Fibroblast of lung (primary cell): Measurements from ENCODE around the gene CASKIN1. TPM values are rescaled to one million over a fixed set of nuclear protein-coding genes. Genes with fewer than 3 reads are reported as not detected.
A peak's percentile ranks its signal among the peaks of the same experiment; 100 is the strongest.
"Not testable (repeated sequence)": the region's sequence is repeated elsewhere in the genome, so short reads cannot be mapped to it uniquely, and the experiment has no call there.

Experiments
- DNase-seq, 2 donors: peaks; one replicate each; pipeline versions ENCODE4 v3.0.0 to v3.0.0-alpha.2; 2010; ENCODE audit warnings: low read depth in 2 of 2
- H2AFZ ChIP-seq: 2 replicates; pipeline ENCODE4 v1.5.1; 2012; ENCODE audit warnings: low read length, control low read depth, inconsistent platforms
- H3K27ac ChIP-seq: 2 replicates; pipeline ENCODE4 v1.5.1; 2011; ENCODE audit warnings: low read length, control low read depth; ENCODE audit not compliant: insufficient read depth
- H3K27me3 ChIP-seq: 2 replicates; pipeline ENCODE4 v1.5.1; 2011; ENCODE audit warnings: mild to moderate bottlenecking, low read length; ENCODE audit not compliant: control insufficient read depth, insufficient read depth
- H3K36me3 ChIP-seq: 2 replicates; pipeline ENCODE4 v1.5.1; 2011; ENCODE audit warnings: low read length; ENCODE audit not compliant: control insufficient read depth, insufficient read depth
- H3K4me1 ChIP-seq: 2 replicates; pipeline ENCODE4 v1.5.1; 2011; ENCODE audit warnings: low read length; ENCODE audit not compliant: control insufficient read depth, insufficient read depth; ENCODE audit errors: extremely low read depth
- H3K4me2 ChIP-seq: 2 replicates; pipeline ENCODE4 v1.5.1; 2011; ENCODE audit warnings: low read length, control low read depth; ENCODE audit not compliant: insufficient read depth; ENCODE audit errors: extremely low read depth
- H3K4me3 ChIP-seq, 4 experiments: fragments of 200-600 bp in 1 of 4; sonication (generic) in 1 of 4; replicated peaks in 1 of 4; 2 replicates each; pipeline ENCODE4 v1.5.1; 2011 to 2016; ENCODE audit warnings: low read length in 4 of 4, low read depth in 3 of 4, mild to moderate bottlenecking in 3 of 4, control low read depth in 2 of 4, inconsistent platforms in 1 of 4, mixed read lengths in 1 of 4; ENCODE audit not compliant: insufficient read depth in 1 of 4; ENCODE audit errors: control extremely low read depth in 1 of 4
- H3K79me2 ChIP-seq: 2 replicates; pipeline ENCODE4 v1.5.1; 2012; ENCODE audit warnings: mild to moderate bottlenecking, low read length, inconsistent platforms; ENCODE audit not compliant: control insufficient read depth, insufficient read depth
- H3K9ac ChIP-seq: 2 replicates; pipeline ENCODE4 v1.5.1; 2011; ENCODE audit warnings: mild to moderate bottlenecking, low read length, control low read depth; ENCODE audit not compliant: insufficient read depth
- H3K9me3 ChIP-seq: 2 replicates; pipeline ENCODE4 v1.5.1; 2012; ENCODE audit warnings: low read depth, low read length; ENCODE audit not compliant: control insufficient read depth, insufficient read depth
- H4K20me1 ChIP-seq: 2 replicates; pipeline ENCODE4 v1.5.1; 2011; ENCODE audit warnings: low read length; ENCODE audit not compliant: control insufficient read depth, insufficient read depth; ENCODE audit errors: extremely low read depth
- EZH2 ChIP-seq: IDR thresholded peaks from 2 replicates; pipeline ENCODE4 v1.5.1; 2012; ENCODE audit warnings: low read length, control low read depth, mild to moderate bottlenecking; ENCODE audit errors: missing control alignments
- polyA plus RNA-seq, 2 donors: library from polyadenylated mRNA; depleted of rRNA in 1 of 2; stranded (reverse) in 1 of 2; unstranded in 1 of 2; fragments of >200 nt; gene quantifications; 2 replicates each; pipeline ENCODE4 v1.2.1, GENCODE V29; 2011 to 2012; ENCODE audit warnings: missing spikeins in 1 of 2
- total RNA-seq: library from RNA; depleted of rRNA; stranded (reverse); fragments of >200 nt; gene quantifications from 2 replicates; pipeline ENCODE4 v1.2.1, GENCODE V29; 2014
- TF ChIP-seq, protein P1 (sequence below), 2 donors: IDR thresholded peaks in 1 of 2; conservative IDR thresholded peaks in 1 of 2; 1 replicate in 1 of 2; 2 replicates in 1 of 2; pipeline ENCODE4 v1.5.1; 2011 to 2012; ENCODE audit warnings: low read length in 2 of 2, control low read depth in 1 of 2, inconsistent platforms in 1 of 2, low read depth in 1 of 2, mild to moderate bottlenecking in 1 of 2

The CASKIN1 gene
- total and polyA plus RNA-seq, 2 donors (not counting 1 experiment from before 2014, with no cell fraction given), result 0.01 to 0.17 TPM

DNA sequence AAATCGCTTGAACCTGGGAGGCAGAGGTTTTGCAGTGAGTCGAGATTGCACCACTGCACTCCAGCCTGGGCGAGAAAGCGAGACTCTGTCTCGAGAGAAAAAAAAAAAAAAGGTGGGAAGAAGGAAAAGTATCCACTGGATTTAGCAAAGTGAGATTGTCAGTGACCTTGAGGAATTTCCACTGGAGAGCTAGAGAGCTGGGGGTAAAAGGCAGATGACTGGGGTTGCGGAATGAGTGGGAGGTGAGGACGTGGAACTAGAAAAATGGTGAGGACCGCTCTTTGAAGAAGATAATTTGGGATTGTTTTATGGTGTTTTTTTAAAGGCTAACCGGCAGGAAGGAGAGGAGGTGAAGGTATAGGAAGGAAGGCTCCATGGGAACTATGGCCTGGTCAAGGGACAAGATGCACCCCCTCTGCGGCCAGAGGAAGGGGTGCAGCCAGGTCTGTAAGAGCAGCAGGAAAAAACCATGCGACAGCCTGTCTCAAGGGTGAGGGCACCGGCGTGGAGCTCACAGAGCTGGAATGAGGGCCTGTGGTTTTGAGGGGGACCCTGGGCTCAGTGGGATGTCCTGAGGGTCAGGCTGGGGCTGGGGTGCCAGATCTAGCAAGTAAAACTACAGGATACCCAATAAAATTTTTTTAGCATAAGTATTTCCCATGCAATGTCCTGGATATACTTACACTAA is 8.2 kb upstream of the CASKIN1 start:
- Histone ChIP-seq H3K4me2 (peak overlapping the region; percentile 77), H3K4me1 (peaks cover 2% of the 10 kb centered on the region), H3K27ac (peak overlapping the region; percentile 84), H2AFZ (peak overlapping the region; percentile 53), H3K9me3 (no peaks in the 10 kb centered on the region), H3K79me2 (peaks cover 7% of the 10 kb centered on the region), H4K20me1 (no peaks in the 10 kb centered on the region), H3K9ac (peak overlapping the region; percentile 94), H3K36me3 (peaks cover 20% of the 10 kb centered on the region), H3K4me3 (peak overlapping the region; percentile 62 to 78 (median 69)), H3K27me3 (peaks cover 7% of the 10 kb centered on the region)
- no peak for TF ChIP-seq EZH2
- TF ChIP-seq, protein P1, sequence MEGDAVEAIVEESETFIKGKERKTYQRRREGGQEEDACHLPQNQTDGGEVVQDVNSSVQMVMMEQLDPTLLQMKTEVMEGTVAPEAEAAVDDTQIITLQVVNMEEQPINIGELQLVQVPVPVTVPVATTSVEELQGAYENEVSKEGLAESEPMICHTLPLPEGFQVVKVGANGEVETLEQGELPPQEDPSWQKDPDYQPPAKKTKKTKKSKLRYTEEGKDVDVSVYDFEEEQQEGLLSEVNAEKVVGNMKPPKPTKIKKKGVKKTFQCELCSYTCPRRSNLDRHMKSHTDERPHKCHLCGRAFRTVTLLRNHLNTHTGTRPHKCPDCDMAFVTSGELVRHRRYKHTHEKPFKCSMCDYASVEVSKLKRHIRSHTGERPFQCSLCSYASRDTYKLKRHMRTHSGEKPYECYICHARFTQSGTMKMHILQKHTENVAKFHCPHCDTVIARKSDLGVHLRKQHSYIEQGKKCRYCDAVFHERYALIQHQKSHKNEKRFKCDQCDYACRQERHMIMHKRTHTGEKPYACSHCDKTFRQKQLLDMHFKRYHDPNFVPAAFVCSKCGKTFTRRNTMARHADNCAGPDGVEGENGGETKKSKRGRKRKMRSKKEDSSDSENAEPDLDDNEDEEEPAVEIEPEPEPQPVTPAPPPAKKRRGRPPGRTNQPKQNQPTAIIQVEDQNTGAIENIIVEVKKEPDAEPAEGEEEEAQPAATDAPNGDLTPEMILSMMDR (conservative IDR thresholded peaks at IDR 0.05 in 1 of 2, IDR thresholded peaks at IDR 0.05 in 1 of 2; ENCODE audit: low read depth in 1 of 2, low read length in 2 of 2), result no peak
- DNase-seq, result no peak

DNA sequence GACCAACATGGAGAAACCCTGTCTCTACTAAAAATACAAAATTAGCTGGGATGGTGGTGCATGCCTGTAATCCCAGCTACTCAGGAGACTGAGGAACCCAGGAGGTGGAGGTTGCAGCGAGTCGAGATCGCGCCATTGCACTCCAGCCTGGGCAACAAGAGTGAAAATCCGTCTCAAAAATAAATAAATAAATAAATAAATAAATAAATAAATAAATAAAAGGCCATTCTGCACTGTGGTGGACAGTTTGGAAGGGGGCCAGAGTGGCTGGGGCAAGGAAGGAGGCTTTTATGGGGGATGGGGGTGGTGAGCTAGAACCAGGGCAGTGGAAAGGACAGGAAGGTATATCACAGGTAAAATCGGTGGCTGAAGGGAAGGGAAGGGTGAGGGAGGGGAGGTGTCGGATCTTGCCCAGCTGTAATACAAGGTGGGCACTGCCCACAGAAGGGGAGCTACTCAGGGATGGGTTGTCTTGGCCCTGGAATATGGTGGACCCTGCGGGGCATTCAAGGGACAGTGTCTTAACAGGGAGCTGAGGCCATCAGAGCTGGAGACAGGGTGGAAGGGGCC is 6.8 kb upstream of the CASKIN1 start:
- H3K4me3 ChIP-seq, H3K9me3 ChIP-seq, H3K27ac ChIP-seq, H3K79me2 ChIP-seq, H3K4me1 ChIP-seq, DNase-seq, H4K20me1 ChIP-seq, H3K4me2 ChIP-seq, H2AFZ ChIP-seq, H3K9ac ChIP-seq: not testable (repeated sequence)
- Histone ChIP-seq H3K27me3 (peaks cover 18% of the 10 kb centered on the region), H3K36me3 (peaks cover 12% of the 10 kb centered on the region)

DNA sequence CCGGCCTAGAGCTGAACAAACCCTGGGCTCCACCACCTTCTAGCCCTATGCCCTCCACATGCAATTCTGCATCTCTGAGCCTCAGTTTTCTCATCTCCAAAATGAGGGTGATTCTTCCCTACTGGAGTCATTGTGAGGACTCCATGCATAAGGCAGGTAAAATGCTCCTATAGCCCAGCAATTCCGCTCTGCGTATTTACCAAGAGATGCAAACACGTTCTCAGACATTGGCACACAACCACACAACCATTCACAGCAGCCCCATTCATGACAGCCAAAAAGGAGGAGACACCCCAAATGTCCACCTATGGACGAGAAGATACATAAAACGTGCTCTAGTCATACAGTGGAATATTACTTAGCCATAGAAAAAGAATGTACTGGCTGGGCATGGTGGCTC is 3.9 kb upstream of the CASKIN1 start:
- TF ChIP-seq EZH2, result no peak
- TF ChIP-seq, protein P1 (conservative IDR thresholded peaks at IDR 0.05 in 1 of 2, IDR thresholded peaks at IDR 0.05 in 1 of 2; ENCODE audit: low read depth in 1 of 2, low read length in 2 of 2), result no peak
- no peak overlapping the region for H3K9ac ChIP-seq
- no peaks in the 10 kb centered on the region for H3K79me2 ChIP-seq
- H3K27me3 ChIP-seq, result peaks cover 35% of the 10 kb centered on the region
- no peaks in the 10 kb centered on the region for H3K9me3 ChIP-seq
- H3K4me2 ChIP-seq, result no peak overlapping the region
- no peak overlapping the region for H3K27ac ChIP-seq
- no peaks in the 10 kb centered on the region for H4K20me1 ChIP-seq
- DNase-seq, result no peak
- no peak overlapping the region for H3K4me3 ChIP-seq
- no peaks in the 10 kb centered on the region for H3K36me3 ChIP-seq
- H3K4me1 ChIP-seq, result no peaks in the 10 kb centered on the region
- H2AFZ ChIP-seq, result no peak overlapping the region
